HG03175 (cell line): Measurements from ENCODE around the gene INPP5F.

Experiments used
- ATAC-seq: cut with Tn5 transposase; IDR thresholded peaks from one replicate; pipeline ENCODE4 v1.9.1; 2021; ENCODE audit warnings: mild to moderate bottlenecking, moderate library complexity; ENCODE audit not compliant: unreplicated experiment

Gene INPP5F

GRCh38 chr10:119812684-119813083, 86.8 kb downstream of the INPP5F start:
- no peak for ATAC-seq

GRCh38 chr10:119815671-119816070, 89.8 kb downstream of the INPP5F start:
- no peak for ATAC-seq

GRCh38 chr10:119817991-119818888, 92.4 kb downstream of the INPP5F start:
- no peak for ATAC-seq

- no peak for ATAC-seq
Measured at GRCh38 chr10:119818889-119819270, 93.0 kb downstream of the INPP5F start.

GRCh38 chr10:119821182-119821581, 95.3 kb downstream of the INPP5F start:
- no peak for ATAC-seq

- ATAC-seq = no peak
Measured at GRCh38 chr10:119824299-119824698, 98.4 kb downstream of the INPP5F start.

- ATAC-seq = no peak
Measured at GRCh38 chr10:119826771-119827170, 100.9 kb downstream of the INPP5F start.

- no peak for ATAC-seq
Measured at GRCh38 chr10:119827430-119827829, 101.6 kb downstream of the INPP5F start.

GRCh38 chr10:119829429-119829828, 103.6 kb downstream of the INPP5F start:
- ATAC-seq = no peak

- ATAC-seq = no peak
Measured at GRCh38 chr10:119830851-119831250, 105.0 kb downstream of the INPP5F start.

GRCh38 chr10:119831656-119832055, 105.8 kb downstream of the INPP5F start:
- ATAC-seq = no peak

- no peak for ATAC-seq
Measured at GRCh38 chr10:119832951-119833350, 107.1 kb downstream of the INPP5F start.

GRCh38 chr10:119834188-119834587, 108.3 kb downstream of the INPP5F start:
- ATAC-seq = no peak

GRCh38 chr10:119845656-119846055, 119.8 kb downstream of the INPP5F start:
- no peak for ATAC-seq

- ATAC-seq = no peak
Measured at GRCh38 chr10:119849031-119849789, 123.4 kb downstream of the INPP5F start.

GRCh38 chr10:119849944-119850343, 124.1 kb downstream of the INPP5F start:
- ATAC-seq = no peak

- no peak for ATAC-seq
Measured at GRCh38 chr10:119852277-119852676, 126.4 kb downstream of the INPP5F start.

GRCh38 chr10:119852822-119853221, 127.0 kb downstream of the INPP5F start:
- ATAC-seq = no peak

- no peak for ATAC-seq
Measured at GRCh38 chr10:119853574-119853973, 127.7 kb downstream of the INPP5F start.

GRCh38 chr10:119858063-119858462, 132.2 kb downstream of the INPP5F start:
- ATAC-seq = no peak

GRCh38 chr10:119859420-119860258, 133.8 kb downstream of the INPP5F start:
- no peak for ATAC-seq
